ENCODE data around the gene CDR2L. TPM values are rescaled to one million over a fixed set of nuclear protein-coding genes. Genes with fewer than 3 reads are reported as not detected.

The CDR2L gene
- total RNA-seq, 5 donors from 2014 or later (not counting 1 experiment from before 2014, with no cell fraction given) = 0.12 to 0.29 (median 0.19) TPM; not detected in 1

GRCh38 chr17:74995847-74996246 is 8.4 kb downstream of the CDR2L start:
- Mint-ChIP-seq H3K27me3 (peaks cover 0 to 3% of the 10 kb centered on the region in 2 donors), H3K4me1 (peaks cover 6 to 8% (median 7%) of the 10 kb centered on the region in 3 donors), H3K27ac (no peak overlapping the region), H3K36me3 (no peaks in the 10 kb centered on the region), H3K4me3 (no peak overlapping the region), H3K9me3 (no peaks in the 10 kb centered on the region)
- no peaks in the 10 kb centered on the region for H3K27me3 ChIP-seq (replicated peaks in 1 of 2; ENCODE audit: control insufficient read depth in 2 of 2, extremely low read depth in 1 of 2, insufficient read depth in 2 of 2, low read length in 1 of 2)
- no peak overlapping the region for H3K27ac ChIP-seq (ENCODE audit: low read length)
- DNase-seq (no peak), ATAC-seq (replicated peaks in 1 of 4) (no peak)
- WGBS (ENCODE audit: insufficient coverage) = 80% methylated on average over 1 of the region's 5 CpGs
- POLR2A ChIA-PET = no interaction called here
- CTCF ChIA-PET = no interaction called here
- no peaks in the 10 kb centered on the region for H3K36me3 ChIP-seq (ENCODE audit: control insufficient read depth in 2 of 2, extremely low read depth in 1 of 2, insufficient read depth in 1 of 2, low read length in 1 of 2)
- no peak overlapping the region for H3K4me3 ChIP-seq (ENCODE audit: control insufficient read depth in 1 of 2, extremely low read depth in 1 of 2, low read length in 1 of 2)
- H3K4me1 ChIP-seq (ENCODE audit: control insufficient read depth in 1 of 2, extremely low read depth in 1 of 2, insufficient read depth in 2 of 2, low read length in 2 of 2) = no peaks in the 10 kb centered on the region
- no peaks in the 10 kb centered on the region for H3K9me3 ChIP-seq

GRCh38 chr17:74998783-74999182 is 11.4 kb downstream of the CDR2L start:
- H3K27me3 Mint-ChIP-seq = no peaks in the 10 kb centered on the region
- WGBS (ENCODE audit: insufficient coverage) = 100% methylated on average over 4 of the region's 6 CpGs
- H3K4me1 ChIP-seq (ENCODE audit: control insufficient read depth in 1 of 2, extremely low read depth in 1 of 2, insufficient read depth in 2 of 2, low read length in 2 of 2) = no peaks in the 10 kb centered on the region
- POLR2A ChIA-PET = no interaction called here
- ATAC-seq (replicated peaks in 1 of 4) (no peak), DNase-seq (no peak)
- peaks cover 0 to 4% of the 10 kb centered on the region in 2 experiments for H3K27me3 ChIP-seq (replicated peaks in 1 of 2; ENCODE audit: control insufficient read depth in 2 of 2, extremely low read depth in 1 of 2, insufficient read depth in 2 of 2, low read length in 1 of 2)
- no peaks in the 10 kb centered on the region for H3K36me3 Mint-ChIP-seq
- no peaks in the 10 kb centered on the region for H3K9me3 ChIP-seq
- H3K27ac ChIP-seq (ENCODE audit: low read length) = no peak overlapping the region
- no peak overlapping the region for H3K4me3 ChIP-seq (ENCODE audit: control insufficient read depth in 1 of 2, extremely low read depth in 1 of 2, low read length in 1 of 2)
- no peak overlapping the region for H3K4me3 Mint-ChIP-seq
- CTCF ChIA-PET = no interaction called here
- H3K27ac Mint-ChIP-seq = no peak overlapping the region
- H3K4me1 Mint-ChIP-seq = peaks cover 6 to 13% (median 7%) of the 10 kb centered on the region in 3 donors
- no peaks in the 10 kb centered on the region for H3K36me3 ChIP-seq (ENCODE audit: control insufficient read depth in 2 of 2, extremely low read depth in 1 of 2, insufficient read depth in 1 of 2, low read length in 1 of 2)
- H3K9me3 Mint-ChIP-seq = no peaks in the 10 kb centered on the region

- WGBS (ENCODE audit: insufficient coverage) = 58% methylated on average over 2 of the region's 4 CpGs
- H3K27me3 ChIP-seq (replicated peaks in 1 of 2; ENCODE audit: control insufficient read depth in 2 of 2, extremely low read depth in 1 of 2, insufficient read depth in 2 of 2, low read length in 1 of 2) = peaks cover 0 to 5% of the 10 kb centered on the region in 2 experiments
- Mint-ChIP-seq H3K4me1 (peaks cover 6 to 13% (median 7%) of the 10 kb centered on the region in 3 donors), H3K36me3 (no peaks in the 10 kb centered on the region), H3K27me3 (no peaks in the 10 kb centered on the region), H3K27ac (no peak overlapping the region), H3K9me3 (no peaks in the 10 kb centered on the region), H3K4me3 (no peak overlapping the region)
- H3K9me3 ChIP-seq = no peaks in the 10 kb centered on the region
- peaks cover 0 to 2% of the 10 kb centered on the region in 2 donors for H3K36me3 ChIP-seq (ENCODE audit: control insufficient read depth in 2 of 2, extremely low read depth in 1 of 2, insufficient read depth in 1 of 2, low read length in 1 of 2)
- H3K27ac ChIP-seq (ENCODE audit: low read length) = no peak overlapping the region
- DNase-seq (no peak), ATAC-seq (replicated peaks in 1 of 4) (no peak)
- no peak overlapping the region for H3K4me3 ChIP-seq (ENCODE audit: control insufficient read depth in 1 of 2, extremely low read depth in 1 of 2, low read length in 1 of 2)
- POLR2A ChIA-PET = no interaction called here
- CTCF ChIA-PET = no interaction called here
- H3K4me1 ChIP-seq (ENCODE audit: control insufficient read depth in 1 of 2, extremely low read depth in 1 of 2, insufficient read depth in 2 of 2, low read length in 2 of 2) = no peaks in the 10 kb centered on the region
Observed at GRCh38 chr17:74999523-74999922, 12.1 kb downstream of the CDR2L start.

GRCh38 chr17:75001915-75002843 is 14.7 kb downstream of the CDR2L start:
- ATAC-seq (replicated peaks in 1 of 4) (no peak), DNase-seq (no peak)
- H3K36me3 ChIP-seq (ENCODE audit: control insufficient read depth in 2 of 2, extremely low read depth in 1 of 2, insufficient read depth in 1 of 2, low read length in 1 of 2) = peaks cover 0 to 2% of the 10 kb centered on the region in 2 donors
- ChIA-PET POLR2A (no interaction called here), CTCF (interaction anchor here in 1 of 2 donors (1.5 kb wide), 1 partner anchor 9 kb away, joined by 3 read pairs; no protein-coding TSS in a partner anchor)
- Mint-ChIP-seq H3K4me3 (no peak overlapping the region), H3K4me1 (peaks cover 6 to 13% (median 7%) of the 10 kb centered on the region in 3 donors), H3K36me3 (no peaks in the 10 kb centered on the region), H3K27ac (no peak overlapping the region), H3K9me3 (no peaks in the 10 kb centered on the region), H3K27me3 (peaks cover 0 to 3% of the 10 kb centered on the region in 2 donors)
- no peak overlapping the region for H3K27ac ChIP-seq (ENCODE audit: low read length)
- H3K4me1 ChIP-seq (ENCODE audit: control insufficient read depth in 1 of 2, extremely low read depth in 1 of 2, insufficient read depth in 2 of 2, low read length in 2 of 2) = no peaks in the 10 kb centered on the region
- no peak overlapping the region for H3K4me3 ChIP-seq (ENCODE audit: control insufficient read depth in 1 of 2, extremely low read depth in 1 of 2, low read length in 1 of 2)
- no peaks in the 10 kb centered on the region for H3K9me3 ChIP-seq
- WGBS (ENCODE audit: insufficient coverage) = 80% methylated on average over 7 of the region's 15 CpGs
- H3K27me3 ChIP-seq (replicated peaks in 1 of 2; ENCODE audit: control insufficient read depth in 2 of 2, extremely low read depth in 1 of 2, insufficient read depth in 2 of 2, low read length in 1 of 2) = peaks cover 0 to 7% of the 10 kb centered on the region in 2 experiments

- no peak overlapping the region for H3K4me3 Mint-ChIP-seq
- H3K27me3 Mint-ChIP-seq = peaks cover 0 to 3% of the 10 kb centered on the region in 2 donors
- no peak overlapping the region for H3K27ac ChIP-seq (ENCODE audit: low read length)
- H3K9me3 Mint-ChIP-seq = no peaks in the 10 kb centered on the region
- no peaks in the 10 kb centered on the region for H3K36me3 Mint-ChIP-seq
- peaks cover 0 to 2% of the 10 kb centered on the region in 2 donors for H3K36me3 ChIP-seq (ENCODE audit: control insufficient read depth in 2 of 2, extremely low read depth in 1 of 2, insufficient read depth in 1 of 2, low read length in 1 of 2)
- DNase-seq = no peak
- no peaks in the 10 kb centered on the region for H3K4me1 ChIP-seq (ENCODE audit: control insufficient read depth in 1 of 2, extremely low read depth in 1 of 2, insufficient read depth in 2 of 2, low read length in 2 of 2)
- WGBS (ENCODE audit: insufficient coverage) = 88% methylated on average over 73 of the region's 76 CpGs
- H3K27ac Mint-ChIP-seq = no peak overlapping the region
- ChIA-PET CTCF (no interaction called here), POLR2A (no interaction called here)
- no peaks in the 10 kb centered on the region for H3K9me3 ChIP-seq
- H3K4me3 ChIP-seq (ENCODE audit: control insufficient read depth in 1 of 2, extremely low read depth in 1 of 2, low read length in 1 of 2) = no peak overlapping the region
- no peak for ATAC-seq (replicated peaks in 1 of 4)
- peaks cover 5 to 10% (median 5%) of the 10 kb centered on the region in 3 donors for H3K4me1 Mint-ChIP-seq
- H3K27me3 ChIP-seq (replicated peaks in 1 of 2; ENCODE audit: control insufficient read depth in 2 of 2, extremely low read depth in 1 of 2, insufficient read depth in 2 of 2, low read length in 1 of 2) = peaks cover 0 to 13% of the 10 kb centered on the region in 2 experiments
Observed at GRCh38 chr17:75003070-75003956, 15.9 kb downstream of the CDR2L start.

- Mint-ChIP-seq H3K27ac (no peak overlapping the region), H3K4me3 (no peak overlapping the region), H3K9me3 (no peaks in the 10 kb centered on the region), H3K27me3 (peaks cover 0 to 3% of the 10 kb centered on the region in 2 donors), H3K4me1 (peaks cover 0 to 5% (median 0%) of the 10 kb centered on the region in 3 donors), H3K36me3 (no peaks in the 10 kb centered on the region)
- DNase-seq = no peak
- H3K36me3 ChIP-seq (ENCODE audit: control insufficient read depth in 2 of 2, extremely low read depth in 1 of 2, insufficient read depth in 1 of 2, low read length in 1 of 2) = peaks cover 0 to 2% of the 10 kb centered on the region in 2 donors
- H3K27me3 ChIP-seq (replicated peaks in 1 of 2; ENCODE audit: control insufficient read depth in 2 of 2, extremely low read depth in 1 of 2, insufficient read depth in 2 of 2, low read length in 1 of 2) = peaks cover 0 to 13% of the 10 kb centered on the region in 2 experiments
- H3K27ac ChIP-seq (ENCODE audit: low read length) = no peak overlapping the region
- no peaks in the 10 kb centered on the region for H3K9me3 ChIP-seq
- ATAC-seq (replicated peaks in 1 of 4) = no peak
- H3K4me3 ChIP-seq (ENCODE audit: control insufficient read depth in 1 of 2, extremely low read depth in 1 of 2, low read length in 1 of 2) = no peak overlapping the region
- CTCF ChIA-PET = no interaction called here
- no peaks in the 10 kb centered on the region for H3K4me1 ChIP-seq (ENCODE audit: control insufficient read depth in 1 of 2, extremely low read depth in 1 of 2, insufficient read depth in 2 of 2, low read length in 2 of 2)
- 92% methylated on average over 15 of the region's 19 CpGs for WGBS (ENCODE audit: insufficient coverage)
- POLR2A ChIA-PET = no interaction called here
Observed at GRCh38 chr17:75003957-75004355, 16.5 kb downstream of the CDR2L start.

Data from T-cell (primary cell).